Esophagus squamous epithelium (tissue), 5 donors: ENCODE measurements around the gene PAX9. TPM values are rescaled to one million over a fixed set of nuclear protein-coding genes. Genes with fewer than 3 reads are reported as not detected.

Source experiments
- DNase-seq: peaks from one replicate; lab custom pipeline; 2025; lab: John Stamatoyannopoulos, UW
- H3K27ac ChIP-seq, 4 donors: fragments of 200-600 bp; sonication (generic); one replicate each; pipeline ENCODE4 v1.5.1; 2016 to 2019; ENCODE audit warnings: mild to moderate bottlenecking in 1 of 4
- H3K27me3 ChIP-seq, 4 donors: fragments of 200-600 bp; sonication (generic); 1 replicate in 3 of 4; 2 replicates in 1 of 4; pipeline versions ENCODE4 v1.5.1 to v1.6.0; 2017 to 2021; ENCODE audit warnings: antibody characterized with exemption in 1 of 4
- H3K36me3 ChIP-seq, 3 donors: fragments of 200-600 bp; sonication (generic); one replicate each; pipeline ENCODE4 v1.5.1; 2016 to 2019
- H3K4me1 ChIP-seq, 3 donors: fragments of 200-600 bp; sonication (generic); one replicate each; pipeline ENCODE4 v1.5.1; 2017 to 2019
- H3K4me3 ChIP-seq, 4 donors: fragments of 200-600 bp; sonication (generic); 1 replicate in 3 of 4; 2 replicates in 1 of 4; pipeline ENCODE4 v1.5.1; 2016 to 2019; ENCODE audit warnings: mild to moderate bottlenecking in 2 of 4, moderate library complexity in 1 of 4
- H3K9me3 ChIP-seq, 3 donors: fragments of 200-600 bp; sonication (generic); one replicate each; pipeline ENCODE4 v1.5.1; 2016 to 2019
- CTCF ChIP-seq, 6 experiments: fragments of 450-650 bp in 4 of 6; fragments of 200-600 bp in 2 of 6; sonication (generic) in 2 of 6; IDR thresholded peaks; one replicate each; pipeline ENCODE4 v1.5.1; 2016 to 2019; ENCODE audit warnings: antibody characterized with exemption in 6 of 6, mild to moderate bottlenecking in 4 of 6, moderate library complexity in 4 of 6
- POLR2A ChIP-seq, 4 donors: fragments of 450-650 bp; IDR thresholded peaks; one replicate each; pipeline ENCODE4 v1.6.1; 2017; ENCODE audit warnings: antibody characterized with exemption in 4 of 4, mild to moderate bottlenecking in 4 of 4, moderate library complexity in 3 of 4
- WGBS, 2 donors: methylation state at CpG; one replicate each; pipeline ENCODE4 v1.1.5; 2018; 5-methylcytosine and 5-hydroxymethylcytosine counted together
- intact Hi-C: fragments of 100-400 bp; cut with DNase I; formaldehyde crosslinking; loops from one replicate; pipeline ENCODE4 v1.15.0; 2022
- total RNA-seq, 4 donors: library from RNA; depleted of rRNA; stranded (reverse); fragments of >200 nt; gene quantifications; one replicate each; pipeline ENCODE4 v1.1.0, GENCODE V29; 2016
- donor health status: DM: yes; HTN: yes; CAD: no.

The PAX9 gene
- total RNA-seq, 4 donors from 2014 or later, result 70.1 to 152 (median 100) TPM

- TF ChIP-seq CTCF (IDR thresholded peaks at IDR 0.05) (no peak), POLR2A (IDR thresholded peaks at IDR 0.05) (no peak)
- Histone ChIP-seq H3K36me3 (no peaks in the 10 kb centered on the region), H3K4me1 (no peaks in the 10 kb centered on the region), H3K9me3 (no peaks in the 10 kb centered on the region), H3K4me3 (no peak overlapping the region), H3K27me3 (peaks cover 0 to 37% (median 0%) of the 10 kb centered on the region in 4 donors), H3K27ac (no peak overlapping the region)
- WGBS, 2 donors, result 71% methylated on average over 1 of the region's 1 CpG; no CpG with 5 or more reads in 1 of the 2 donors
- no peak for DNase-seq
- intact Hi-C loops, result no loop called here
These were observed 36.6 kb upstream of the PAX9 start for GRCh38 chr14:36625014-36625413.

GRCh38 chr14:36625436-36625835, 36.2 kb upstream of the PAX9 start:
- no peaks in the 10 kb centered on the region for H3K36me3 ChIP-seq
- no peak for DNase-seq
- no peak overlapping the region for H3K4me3 ChIP-seq
- TF ChIP-seq POLR2A (IDR thresholded peaks at IDR 0.05) (no peak), CTCF (IDR thresholded peaks at IDR 0.05) (no peak)
- H3K9me3 ChIP-seq, result no peaks in the 10 kb centered on the region
- intact Hi-C loops, result no loop called here
- H3K4me1 ChIP-seq, result no peaks in the 10 kb centered on the region
- H3K27me3 ChIP-seq, result peaks cover 0 to 37% (median 0%) of the 10 kb centered on the region in 4 donors
- 75 to 83% methylated on average over 4 of the region's 4 CpGs for WGBS, 2 donors
- no peak overlapping the region for H3K27ac ChIP-seq

- H3K4me1 ChIP-seq, result no peaks in the 10 kb centered on the region
- no peak for DNase-seq
- H3K9me3 ChIP-seq, result no peaks in the 10 kb centered on the region
- 50 to 58% methylated on average over 3 to 4 of the region's 4 CpGs for WGBS, 2 donors
- no peak overlapping the region for H3K27ac ChIP-seq
- TF ChIP-seq CTCF (IDR thresholded peaks at IDR 0.05) (no peak), POLR2A (IDR thresholded peaks at IDR 0.05) (no peak)
- peaks cover 0 to 37% (median 0%) of the 10 kb centered on the region in 4 donors for H3K27me3 ChIP-seq
- intact Hi-C loops, result no loop called here
- H3K36me3 ChIP-seq, result no peaks in the 10 kb centered on the region
- H3K4me3 ChIP-seq, result no peak overlapping the region
These were observed 35.5 kb upstream of the PAX9 start for GRCh38 chr14:36626151-36626550.

GRCh38 chr14:36627981-36628380, 33.7 kb upstream of the PAX9 start:
- Histone ChIP-seq H3K27me3 (peaks cover 0 to 45% (median 0%) of the 10 kb centered on the region in 4 donors), H3K9me3 (no peaks in the 10 kb centered on the region), H3K4me1 (no peaks in the 10 kb centered on the region), H3K27ac (no peak overlapping the region), H3K36me3 (no peaks in the 10 kb centered on the region), H3K4me3 (no peak overlapping the region)
- TF ChIP-seq CTCF (IDR thresholded peaks at IDR 0.05), result no peak
- TF ChIP-seq POLR2A (IDR thresholded peaks at IDR 0.05), result no peak
- intact Hi-C loops, result no loop called here
- 36% methylated on average over 3 of the region's 3 CpGs for WGBS, 2 donors
- no peak for DNase-seq

GRCh38 chr14:36633580-36633979, 28.1 kb upstream of the PAX9 start:
- Histone ChIP-seq H3K36me3 (no peaks in the 10 kb centered on the region), H3K4me1 (no peaks in the 10 kb centered on the region), H3K4me3 (no peak overlapping the region), H3K27ac (no peak overlapping the region), H3K27me3 (peaks cover 0 to 15% (median 0%) of the 10 kb centered on the region in 4 donors), H3K9me3 (no peaks in the 10 kb centered on the region)
- 70 to 76% methylated on average over 3 of the region's 3 CpGs for WGBS, 2 donors
- no peak for DNase-seq
- TF ChIP-seq CTCF (IDR thresholded peaks at IDR 0.05) (no peak), POLR2A (IDR thresholded peaks at IDR 0.05) (no peak)
- intact Hi-C loops, result no loop called here
